Activated T-helper 17 cell treated with anti-CD3 and anti-CD28 coated beads, Interleukin-2, amount 50 U/mL, for 72 hours (primary cell): Measurements from ENCODE around the gene ABHD2. TPM values are rescaled to one million over a fixed set of nuclear protein-coding genes. Genes with fewer than 3 reads are reported as not detected.
"Not testable (repeated sequence)": the region's sequence is repeated elsewhere in the genome, so short reads cannot be mapped to it uniquely, and the experiment has no call there.

ENCODE experiments used
- ATAC-seq: fragments of 150-1000 bp; cut with Tn5 transposase; replicated peaks from 2 replicates; pipeline ENCODE4 v1.10.0; 2021; ENCODE audit warnings: mild to moderate bottlenecking, moderate library complexity
- H3K27ac Mint-ChIP-seq: one replicate; pipeline ENCODE4 v1.8.0; 2022; ENCODE audit warnings: mixed read lengths
- H3K27me3 Mint-ChIP-seq: one replicate; pipeline ENCODE4 v1.8.0; 2022; ENCODE audit warnings: mixed read lengths
- H3K36me3 Mint-ChIP-seq: one replicate; pipeline ENCODE4 v1.8.0; 2022; ENCODE audit warnings: low read depth, mild to moderate bottlenecking, mixed read lengths
- H3K4me1 Mint-ChIP-seq: one replicate; pipeline ENCODE4 v1.8.0; 2022; ENCODE audit warnings: mixed read lengths
- H3K4me3 Mint-ChIP-seq: one replicate; pipeline ENCODE4 v1.8.0; 2022; ENCODE audit warnings: mild to moderate bottlenecking, mixed read lengths
- H3K9me3 Mint-ChIP-seq: one replicate; pipeline ENCODE4 v1.8.0; 2022; ENCODE audit warnings: mixed read lengths
- total RNA-seq, 2 donors: library from RNA; stranded (reverse); gene quantifications; one replicate each; pipeline ENCODE4 v1.2.3, GENCODE V29; 2022

ABHD2 gene
- total RNA-seq, 2 donors from 2014 or later = 40.1 to 47.7 TPM

- ATAC-seq = no peak
- H3K9me3 Mint-ChIP-seq = no peaks in the 10 kb centered on the region
- H3K4me3 Mint-ChIP-seq = no peak overlapping the region
These were observed 160.3 kb downstream of the ABHD2 start for GRCh38 chr15:89248584-89248983.

GRCh38 chr15:89250142-89250541, 161.9 kb downstream of the ABHD2 start:
- not testable (repeated sequence) for H3K4me3 Mint-ChIP-seq, H3K27ac Mint-ChIP-seq, H3K27me3 Mint-ChIP-seq, ATAC-seq, H3K9me3 Mint-ChIP-seq
- Mint-ChIP-seq H3K36me3 (peaks cover 87% of the 10 kb centered on the region), H3K4me1 (peaks cover 17% of the 10 kb centered on the region)

More at GRCh38 chr15:89248584-89248983, 160.3 kb downstream of the ABHD2 start:
- Mint-ChIP-seq H3K27me3 (no peaks in the 10 kb centered on the region), H3K27ac (no peak overlapping the region), H3K4me1 (peaks cover 23% of the 10 kb centered on the region), H3K36me3 (peaks cover 95% of the 10 kb centered on the region)

Other genes starting within 250 kb of the ABHD2 start
- gene HAPLN3, start 192.9 kb upstream of the ABHD2 start, total RNA-seq = 10 to 100 TPM; 31.6 to 38.6 TPM
- 10 to 100 TPM; 17.0 to 19.2 TPM for gene MFGE8, start 175.1 kb upstream of the ABHD2 start, total RNA-seq
- not detected for gene RLBP1, start 133.1 kb downstream of the ABHD2 start, total RNA-seq
- 100 to 1,000 TPM; 210 to 232 TPM for gene FANCI, start 155.5 kb downstream of the ABHD2 start, total RNA-seq
- 10 to 100 TPM; 76.9 to 89.7 TPM for gene POLG, start 246.4 kb downstream of the ABHD2 start, total RNA-seq